G401.6 (cell line): ENCODE measurements around the gene GARIN5A.

ENCODE experiments used
- FAIRE-seq: peaks from 2 replicates; lab custom pipeline; 2012; peaks lifted over from hg19 to GRCh38; lab: Jason Lieb, UNC

GARIN5A gene

GRCh38 chr19:50508843-50509190, 32.2 kb upstream of the GARIN5A start:
- FAIRE-seq, result no peak

GRCh38 chr19:50507376-50507775, 30.7 kb upstream of the GARIN5A start:
- no peak for FAIRE-seq

- no peak for FAIRE-seq
These were observed 30.1 kb upstream of the GARIN5A start for GRCh38 chr19:50506700-50507099.

DNA sequence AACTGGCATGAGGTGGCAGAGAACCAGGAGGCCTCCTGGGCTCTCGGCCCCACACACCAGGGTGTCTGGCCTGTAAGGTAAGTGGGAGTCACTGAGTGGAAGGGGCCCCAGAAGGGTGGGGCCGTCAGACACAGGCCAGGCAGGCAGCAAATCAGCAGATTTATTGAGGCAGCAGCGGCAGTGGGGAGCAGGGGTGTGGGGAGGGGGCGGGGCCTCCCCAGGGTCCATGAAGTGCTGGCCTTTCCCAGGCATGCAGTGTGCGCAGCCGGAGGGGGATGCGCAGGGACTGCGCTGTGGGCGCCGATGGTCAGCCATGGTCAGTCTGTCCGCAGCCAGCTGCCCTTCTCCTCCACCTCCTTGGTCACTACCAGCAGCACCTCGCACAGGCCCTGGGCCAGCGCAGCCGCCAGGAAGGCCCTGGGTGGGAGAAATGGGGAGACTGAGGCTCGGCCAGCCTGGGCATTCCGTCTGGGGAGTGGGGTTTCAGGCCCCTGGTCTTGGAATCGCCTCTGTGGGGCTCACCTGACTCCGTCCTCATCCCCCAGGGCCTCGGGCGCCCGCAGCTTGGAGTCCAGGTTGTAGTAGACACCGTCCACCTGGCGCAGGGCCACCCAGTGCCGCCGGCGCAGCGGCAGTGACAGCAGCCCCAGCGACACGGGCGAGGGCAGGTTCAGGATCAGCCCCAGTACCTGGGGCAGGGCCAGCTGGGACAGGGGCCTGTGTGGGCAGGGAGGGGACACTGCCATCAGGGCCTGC, 29.4 kb upstream of the GARIN5A start:
- no peak for FAIRE-seq

GRCh38 chr19:50501568-50502475, 25.2 kb upstream of the GARIN5A start:
- no peak for FAIRE-seq

GRCh38 chr19:50501186-50501567, 24.5 kb upstream of the GARIN5A start:
- FAIRE-seq, result no peak

DNA sequence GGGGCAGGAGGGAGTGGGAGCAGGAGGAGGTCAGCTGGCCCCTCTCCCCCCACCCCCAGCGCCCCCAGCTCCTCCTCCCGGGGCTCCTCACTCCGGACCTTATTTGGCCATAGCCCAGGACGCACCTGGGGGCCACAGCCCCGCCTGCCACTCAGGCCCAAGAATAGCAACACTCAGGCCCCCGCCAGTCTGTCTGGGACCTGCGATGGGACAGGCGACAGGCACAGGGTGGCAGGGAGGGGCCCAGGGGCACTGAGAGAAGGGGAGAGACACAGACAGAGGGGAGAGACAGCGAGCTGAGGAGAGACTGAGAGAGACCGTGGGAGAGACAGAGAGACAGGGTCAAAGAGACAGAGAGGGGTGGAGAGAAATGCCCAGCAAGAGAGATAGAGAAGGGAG, 24.1 kb upstream of the GARIN5A start:
- FAIRE-seq, result no peak

- no peak for FAIRE-seq
These were observed 23.6 kb upstream of the GARIN5A start for GRCh38 chr19:50500060-50500752.

- no peak for FAIRE-seq
These were observed 21.8 kb upstream of the GARIN5A start for GRCh38 chr19:50498219-50499056.

- no peak for FAIRE-seq
These were observed 20.4 kb upstream of the GARIN5A start for GRCh38 chr19:50497022-50497405.

DNA sequence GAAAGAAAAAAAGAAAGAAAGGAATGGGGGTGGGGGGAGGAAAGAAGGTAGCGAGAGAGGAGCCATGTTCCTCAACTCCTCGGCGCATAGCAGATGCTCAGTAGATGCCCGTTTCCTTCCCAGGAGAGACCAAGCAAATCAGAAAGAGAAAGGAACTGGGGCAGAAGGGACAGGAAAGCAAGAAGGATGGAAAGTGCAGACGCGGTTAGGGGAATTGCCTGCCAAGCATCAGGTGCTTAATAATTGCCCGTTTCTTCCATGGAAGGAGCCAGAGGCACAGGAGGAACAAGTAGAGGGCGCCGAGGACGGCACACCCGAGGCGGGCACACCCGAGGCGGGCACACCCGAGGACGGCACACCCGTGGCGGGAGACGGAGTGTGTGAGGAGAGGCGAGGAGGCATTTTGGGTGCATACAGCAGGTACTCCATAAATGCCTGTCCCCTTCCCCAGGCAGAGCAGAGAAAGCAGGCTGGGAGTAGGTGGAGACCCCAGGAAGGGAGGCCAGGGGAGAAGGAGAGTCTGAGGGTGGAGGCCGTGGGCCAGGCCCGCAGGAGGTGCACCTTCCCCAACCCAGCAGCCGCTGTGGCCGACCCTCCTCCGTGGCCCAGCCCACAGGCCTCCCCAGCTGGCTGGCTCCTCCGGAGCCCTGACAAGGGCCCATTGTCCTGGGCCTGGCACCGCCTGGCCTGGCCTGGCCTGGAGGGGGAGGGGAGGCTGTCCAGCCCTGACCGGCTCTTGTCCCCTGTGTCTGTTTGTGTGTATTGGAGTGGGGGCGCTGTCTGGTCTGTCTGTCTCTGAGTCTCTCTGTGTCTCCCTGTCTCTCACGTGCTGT, 19.8 kb upstream of the GARIN5A start:
- FAIRE-seq, result no peak

GRCh38 chr19:50495020-50495531, 18.4 kb upstream of the GARIN5A start:
- no peak for FAIRE-seq

DNA sequence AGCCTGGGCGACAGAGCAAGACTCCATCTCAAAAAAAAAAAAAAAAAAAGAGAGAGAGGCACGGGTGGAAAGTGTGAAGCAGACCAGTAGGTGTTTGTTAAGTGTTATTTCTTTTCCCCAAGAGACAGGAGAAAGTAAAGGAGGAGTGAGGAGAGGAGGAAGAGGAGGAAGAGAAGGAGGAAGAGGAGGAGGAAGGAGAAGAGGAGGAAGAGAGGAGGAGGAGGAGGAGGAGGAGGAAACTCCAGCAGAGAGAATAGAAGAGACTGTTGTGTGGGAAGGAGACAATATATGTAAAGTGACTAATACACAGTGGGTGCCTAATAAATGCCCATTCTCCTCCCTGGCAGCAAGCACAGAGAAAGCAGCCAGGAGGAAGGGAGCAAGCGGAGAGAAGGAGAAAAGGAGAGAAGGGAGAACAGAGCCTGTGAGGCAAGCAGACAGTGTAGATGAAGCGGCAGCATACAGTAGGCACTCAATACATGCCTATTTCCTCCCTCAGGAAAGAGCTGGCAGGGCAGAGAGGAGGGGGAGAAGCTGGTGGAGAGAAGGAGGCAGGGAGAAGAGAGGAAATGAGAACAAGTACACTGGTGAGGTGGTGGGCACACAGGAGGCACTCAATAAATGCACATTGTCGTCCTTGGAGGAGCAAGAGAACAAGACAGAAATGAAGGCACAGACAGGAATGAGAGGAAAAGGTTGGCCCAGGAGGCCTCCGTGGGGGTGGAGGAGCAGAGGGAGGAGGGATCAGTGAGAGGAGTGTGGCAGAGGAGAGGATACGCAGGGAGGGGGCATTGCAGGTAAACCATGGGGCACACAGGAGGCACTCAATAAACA, 17.8 kb upstream of the GARIN5A start:
- no peak for FAIRE-seq

- FAIRE-seq, result no peak
These were observed 16.5 kb upstream of the GARIN5A start for GRCh38 chr19:50493171-50493570.

- no peak for FAIRE-seq
These were observed 15.8 kb upstream of the GARIN5A start for GRCh38 chr19:50492303-50493052.

DNA sequence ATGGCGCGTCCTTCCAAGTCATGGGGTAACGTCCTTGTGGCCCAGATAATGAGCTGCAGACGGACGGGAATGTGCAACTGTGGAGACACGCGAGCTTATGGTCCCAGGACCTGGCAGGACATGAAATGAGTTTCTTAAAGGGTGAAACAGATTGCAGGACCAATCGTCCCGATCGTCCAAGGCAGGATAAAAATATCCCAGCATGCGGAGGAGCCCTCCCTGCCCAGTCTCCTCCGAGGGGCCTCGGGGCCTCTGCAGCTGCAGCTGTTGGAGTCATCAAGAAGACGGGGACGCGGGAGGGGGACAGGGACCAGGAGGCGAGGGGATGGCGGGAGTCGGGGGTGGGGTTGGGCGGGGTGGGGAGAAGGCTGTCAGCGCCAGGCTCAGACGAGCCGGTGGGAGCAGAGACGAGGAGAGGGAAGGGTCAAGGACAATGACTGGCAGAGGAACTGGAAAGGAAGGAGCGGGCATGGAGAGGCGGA, 14.4 kb upstream of the GARIN5A start:
- FAIRE-seq, result no peak

DNA sequence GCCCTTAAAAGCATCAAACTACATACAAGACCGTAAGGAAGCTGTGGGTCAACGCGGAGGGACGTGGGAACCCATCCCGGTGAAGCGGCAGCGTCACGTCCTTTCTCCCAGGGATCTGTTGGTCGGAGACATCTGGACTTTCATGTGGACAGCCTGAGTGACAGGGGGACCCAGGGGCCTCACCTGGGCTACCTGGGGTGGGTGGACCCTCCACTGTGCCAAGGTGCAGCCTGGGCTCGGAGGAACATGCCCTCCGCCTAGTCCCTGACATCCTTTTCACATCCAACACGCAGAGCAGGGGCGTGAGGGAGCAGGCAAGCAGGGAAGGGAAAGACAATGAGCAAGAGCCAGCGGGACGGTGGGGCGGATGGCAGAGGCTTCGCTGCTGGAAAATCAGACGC, 13.8 kb upstream of the GARIN5A start:
- FAIRE-seq, result no peak

DNA sequence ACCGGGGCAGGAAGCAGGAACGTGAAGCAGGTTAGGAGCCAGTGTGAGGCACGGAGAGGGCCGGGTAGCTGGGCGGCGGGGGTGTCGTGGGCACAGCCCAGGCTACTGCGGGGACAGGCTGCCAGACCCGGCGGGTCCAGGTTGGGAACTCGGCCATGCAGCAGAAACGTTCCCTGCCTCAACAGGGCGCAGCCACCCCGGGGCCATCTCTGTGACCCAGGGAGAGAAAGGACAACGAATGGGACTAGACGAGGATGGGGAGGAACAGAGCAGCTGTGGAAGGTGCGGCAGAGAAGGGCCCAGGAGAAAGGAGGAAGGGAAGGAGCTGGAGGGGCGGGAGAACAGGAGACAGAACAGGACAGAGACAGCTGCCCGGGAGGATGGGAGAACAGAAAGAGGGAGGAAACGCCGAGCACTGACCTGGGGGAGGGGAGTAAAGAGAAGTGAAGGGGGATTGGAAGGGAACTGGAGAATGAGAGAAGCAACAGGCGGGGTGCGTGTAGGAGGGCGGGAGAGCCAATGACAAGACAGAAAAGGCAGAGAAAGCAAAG, 12.9 kb upstream of the GARIN5A start:
- FAIRE-seq, result no peak
